Heart left ventricle (tissue), 13 donors: Measurements from ENCODE around the gene APLN.

ENCODE experiments used
- CTCF ChIP-seq, 12 donors: fragments of 200-600 bp; sonication (generic) in 4 of 12; IDR thresholded peaks; one replicate each; pipeline versions ENCODE4 v1.5.0 to v1.8.0; 2018 to 2022; ENCODE audit warnings: antibody characterized with exemption in 12 of 12, mild to moderate bottlenecking in 5 of 12
- POLR2A ChIP-seq, 2 donors: fragments of 450-650 bp; IDR thresholded peaks; one replicate each; pipeline ENCODE4 v1.6.1; 2017; ENCODE audit warnings: antibody characterized with exemption in 2 of 2, mild to moderate bottlenecking in 2 of 2, moderate library complexity in 2 of 2
- donor health status: ischemic (EF 13 %, LVEDD 7.1; RV severe dilation, severe dysfunction).
- donor health status: DM: no; HTN: yes; CAD: no.
- donor health status: DM: no; HTN: no; CAD: no.
- donor health status: ischemic (EF 25% LVEDD 6.9; RV normal size, moderate dysfunction).
- donor health status: ischemic (EF 25% LVEDD 5.7; RV mildly dilated, moderate dysfunction).
- donor health status: ischemic (EF 35%, LVEDD 5.7; RV mildly dilated, moderate dysfunction).
- donor health status: nonischemic (EF 11% LVEDD 7.7; RV severe dilation, severe dysfunction).
- donor health status: DM: yes; HTN: yes; CAD: no.
- donor health status: PGD.
- donor health status: ischemic (EF 29% LVEDD 5.4; RV normal size, mild dysfunction).
- donor health status: nonischemic (EF 23%, LVEDD 6.1; RV moderate dilation, normal function).

- no peak for TF ChIP-seq CTCF (IDR thresholded peaks at IDR 0.05)
- TF ChIP-seq POLR2A (IDR thresholded peaks at IDR 0.05) = no peak
These were observed 42.6 kb upstream of the APLN start for GRCh38 chrX:129697204-129697829.
